Osteocyte (in vitro differentiated cells): ENCODE data around the gene ALB. TPM values are rescaled to one million over a fixed set of nuclear protein-coding genes. Genes with fewer than 3 reads are reported as not detected.

ENCODE experiments used
- DNase-seq: peaks from one replicate; pipeline ENCODE4 v3.0.0; 2021; ENCODE audit warnings: mixed read lengths; ENCODE audit not compliant: unreplicated experiment; ENCODE audit errors: extremely low spot score
- H3K27ac Mint-ChIP-seq: one replicate; pipeline ENCODE4 v1.8.0; 2021; ENCODE audit warnings: mild to moderate bottlenecking, mixed read lengths; ENCODE audit not compliant: unreplicated experiment
- H3K27me3 Mint-ChIP-seq: one replicate; pipeline ENCODE4 v1.8.0; 2021; ENCODE audit warnings: mixed read lengths; ENCODE audit not compliant: unreplicated experiment
- H3K36me3 Mint-ChIP-seq: one replicate; pipeline ENCODE4 v1.8.0; 2021; ENCODE audit warnings: mixed read lengths; ENCODE audit not compliant: unreplicated experiment
- H3K4me1 Mint-ChIP-seq: one replicate; pipeline ENCODE4 v1.8.0; 2021; ENCODE audit warnings: mixed read lengths; ENCODE audit not compliant: unreplicated experiment
- H3K4me3 Mint-ChIP-seq: one replicate; pipeline ENCODE4 v1.8.0; 2021; ENCODE audit warnings: mild to moderate bottlenecking, moderate library complexity, mixed read lengths; ENCODE audit not compliant: unreplicated experiment
- H3K9me3 Mint-ChIP-seq: one replicate; pipeline ENCODE4 v1.8.0; 2021; ENCODE audit warnings: mixed read lengths; ENCODE audit not compliant: unreplicated experiment
- total RNA-seq: library from RNA; stranded (reverse); gene quantifications from 2 replicates; pipeline ENCODE4 v1.2.1, GENCODE V29; 2021
- TF ChIP-seq, protein P1 (sequence below): fragments of 200-600 bp; sonication (generic); IDR thresholded peaks from 2 replicates; pipeline ENCODE4 v1.5.0; 2021; ENCODE audit warnings: antibody characterized with exemption, mild to moderate bottlenecking, moderate library complexity

Gene ALB
- total RNA-seq, 1 donor from 2014 or later = not detected

DNA sequence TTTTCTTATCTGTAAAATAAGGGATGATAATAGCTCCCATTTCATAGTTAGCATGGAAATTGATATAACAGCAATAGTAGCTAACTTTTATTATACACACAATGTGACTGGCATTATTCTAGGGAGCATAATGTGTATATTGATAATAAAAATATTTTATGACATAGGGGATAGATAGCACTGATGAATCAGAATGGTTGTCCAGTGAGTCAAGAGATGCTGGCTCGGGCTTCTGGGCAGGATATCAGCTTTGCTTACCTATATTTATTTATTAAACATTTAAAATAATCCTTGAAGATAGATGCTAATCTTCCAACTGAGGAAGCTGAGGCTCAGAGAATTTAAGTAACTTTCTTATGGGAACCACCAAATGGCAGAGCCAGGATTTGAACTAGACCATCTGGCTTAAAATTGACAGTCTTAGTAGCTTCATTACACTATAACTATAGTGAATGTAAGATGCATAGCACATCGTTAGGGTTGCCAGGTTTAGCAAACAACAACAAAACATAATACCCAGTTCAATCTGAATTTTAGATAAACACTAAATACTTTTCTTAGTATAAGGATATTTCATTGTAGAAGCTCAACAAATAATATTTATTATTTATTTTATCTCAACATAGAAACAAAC is 34.6 kb downstream of the ALB start:
- H3K4me3 Mint-ChIP-seq = no peak overlapping the region
- no peaks in the 10 kb centered on the region for H3K4me1 Mint-ChIP-seq
- H3K36me3 Mint-ChIP-seq = no peaks in the 10 kb centered on the region
- H3K27ac Mint-ChIP-seq = no peak overlapping the region
- H3K27me3 Mint-ChIP-seq = peaks cover 65% of the 10 kb centered on the region
- TF ChIP-seq, protein P1, sequence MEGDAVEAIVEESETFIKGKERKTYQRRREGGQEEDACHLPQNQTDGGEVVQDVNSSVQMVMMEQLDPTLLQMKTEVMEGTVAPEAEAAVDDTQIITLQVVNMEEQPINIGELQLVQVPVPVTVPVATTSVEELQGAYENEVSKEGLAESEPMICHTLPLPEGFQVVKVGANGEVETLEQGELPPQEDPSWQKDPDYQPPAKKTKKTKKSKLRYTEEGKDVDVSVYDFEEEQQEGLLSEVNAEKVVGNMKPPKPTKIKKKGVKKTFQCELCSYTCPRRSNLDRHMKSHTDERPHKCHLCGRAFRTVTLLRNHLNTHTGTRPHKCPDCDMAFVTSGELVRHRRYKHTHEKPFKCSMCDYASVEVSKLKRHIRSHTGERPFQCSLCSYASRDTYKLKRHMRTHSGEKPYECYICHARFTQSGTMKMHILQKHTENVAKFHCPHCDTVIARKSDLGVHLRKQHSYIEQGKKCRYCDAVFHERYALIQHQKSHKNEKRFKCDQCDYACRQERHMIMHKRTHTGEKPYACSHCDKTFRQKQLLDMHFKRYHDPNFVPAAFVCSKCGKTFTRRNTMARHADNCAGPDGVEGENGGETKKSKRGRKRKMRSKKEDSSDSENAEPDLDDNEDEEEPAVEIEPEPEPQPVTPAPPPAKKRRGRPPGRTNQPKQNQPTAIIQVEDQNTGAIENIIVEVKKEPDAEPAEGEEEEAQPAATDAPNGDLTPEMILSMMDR = no peak
- H3K9me3 Mint-ChIP-seq = no peaks in the 10 kb centered on the region
- no peak for DNase-seq

DNA sequence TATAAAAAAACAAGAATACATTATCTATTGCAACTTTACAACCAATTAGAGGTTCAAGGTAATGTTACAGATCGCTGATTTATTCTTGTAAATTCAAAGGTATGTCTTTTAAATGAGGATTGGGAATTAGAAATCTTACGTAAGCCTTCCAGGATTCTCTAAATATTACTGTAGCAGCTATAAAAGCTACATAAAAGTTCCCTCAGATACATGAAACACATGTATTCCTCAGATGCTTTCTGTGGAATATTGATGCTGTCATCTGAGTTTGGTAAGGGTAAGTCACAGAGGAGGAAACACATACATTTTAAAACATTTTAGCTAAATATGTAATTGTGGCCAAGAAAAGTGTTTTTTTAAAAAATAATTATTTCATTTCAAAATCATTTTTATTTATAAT is 35.4 kb downstream of the ALB start:
- Mint-ChIP-seq H3K4me3 (no peak overlapping the region), H3K9me3 (no peaks in the 10 kb centered on the region), H3K27me3 (peaks cover 66% of the 10 kb centered on the region), H3K4me1 (no peaks in the 10 kb centered on the region), H3K27ac (no peak overlapping the region), H3K36me3 (no peaks in the 10 kb centered on the region)
- DNase-seq = no peak
- TF ChIP-seq, protein P1 = no peak

DNA sequence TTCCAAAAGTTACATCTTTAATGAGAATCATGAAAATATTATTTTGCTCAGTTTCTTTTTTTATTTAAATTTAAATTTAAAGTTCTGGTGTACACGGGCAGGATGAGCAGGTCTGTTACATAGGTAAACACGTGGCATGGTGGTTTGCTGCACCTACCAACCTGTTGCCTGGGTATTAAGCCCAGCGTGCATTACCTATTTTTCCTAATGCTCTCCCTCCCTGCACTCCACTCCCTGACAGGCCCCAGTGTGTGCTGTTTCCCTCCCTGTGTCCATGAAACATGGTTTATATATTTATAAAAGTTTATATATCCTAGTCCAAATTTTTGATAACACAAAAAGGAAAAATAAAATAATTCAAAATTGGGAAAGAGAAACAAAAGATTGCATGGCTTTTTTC is 35.9 kb downstream of the ALB start:
- Mint-ChIP-seq H3K36me3 (no peaks in the 10 kb centered on the region), H3K27ac (no peak overlapping the region), H3K4me1 (no peaks in the 10 kb centered on the region), H3K4me3 (no peak overlapping the region), H3K9me3 (no peaks in the 10 kb centered on the region), H3K27me3 (peaks cover 70% of the 10 kb centered on the region)
- DNase-seq = no peak
- TF ChIP-seq, protein P1 = no peak

DNA sequence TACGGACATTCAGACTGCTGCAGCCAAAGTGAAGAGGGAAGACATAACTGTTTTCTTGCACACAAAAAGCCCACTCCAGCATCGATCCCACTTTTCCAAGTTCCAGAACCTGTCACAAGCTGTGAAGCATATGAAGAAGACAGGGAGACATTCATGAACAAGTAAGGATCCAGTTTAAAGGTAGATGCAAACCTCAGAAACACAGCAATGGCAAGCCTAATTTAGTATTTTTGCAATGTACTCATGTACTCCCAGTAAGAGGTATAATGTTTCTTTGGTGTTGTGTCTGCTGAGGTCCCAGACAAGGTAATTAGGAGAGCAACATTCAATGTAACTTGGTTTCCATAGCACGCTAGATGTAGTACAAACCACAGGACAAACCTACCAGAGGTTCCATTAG is 36.6 kb downstream of the ALB start:
- Mint-ChIP-seq H3K27me3 (peaks cover 68% of the 10 kb centered on the region), H3K4me1 (no peaks in the 10 kb centered on the region), H3K4me3 (no peak overlapping the region), H3K9me3 (no peaks in the 10 kb centered on the region), H3K27ac (no peak overlapping the region), H3K36me3 (no peaks in the 10 kb centered on the region)
- no peak for DNase-seq
- TF ChIP-seq, protein P1 = no peak

DNA sequence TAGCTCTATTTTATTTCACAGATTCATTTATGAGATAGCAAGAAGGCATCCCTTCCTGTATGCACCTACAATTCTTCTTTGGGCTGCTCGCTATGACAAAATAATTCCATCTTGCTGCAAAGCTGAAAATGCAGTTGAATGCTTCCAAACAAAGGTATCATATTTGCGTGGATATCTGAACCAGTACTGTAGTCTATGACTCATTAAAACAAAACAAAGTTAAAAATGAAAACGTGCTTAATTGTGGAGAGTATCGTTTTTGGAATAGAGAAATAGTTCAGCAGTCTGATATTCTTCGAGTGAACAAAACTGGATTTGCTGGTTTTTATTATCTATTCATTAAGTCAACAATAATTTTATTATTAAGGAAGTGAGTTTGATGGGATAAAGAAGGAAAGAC is 38.2 kb downstream of the ALB start:
- Mint-ChIP-seq H3K4me1 (no peaks in the 10 kb centered on the region), H3K36me3 (no peaks in the 10 kb centered on the region)
- TF ChIP-seq, protein P1 = no peak

More for the DNA sequence above, 38.2 kb downstream of the ALB start:
- H3K9me3 Mint-ChIP-seq = no peaks in the 10 kb centered on the region
- no peak overlapping the region for H3K4me3 Mint-ChIP-seq
- DNase-seq = no peak
- H3K27me3 Mint-ChIP-seq = peaks cover 65% of the 10 kb centered on the region
- H3K27ac Mint-ChIP-seq = no peak overlapping the region
